Calu3 (cell line): ENCODE data around the gene CELF4. TPM values are rescaled to one million over a fixed set of nuclear protein-coding genes. Genes with fewer than 3 reads are reported as not detected.

Experiments
- BruUV-seq: library from RNA; stranded (reverse); fragments of 400-500 nt; replicated peaks from 2 replicates; lab custom pipeline; 2021; lab: Mats Ljungman, UMichigan
- CTCF ChIA-PET: fragments of 300-600 bp; sonication (Branson Sonifier 250); formaldehyde crosslinking; loops from one replicate; lab custom pipeline; 2022; ENCODE audit warnings: antibody characterized with exemption; lab: Charles Lee
- DNase-seq: peaks from one replicate; pipeline ENCODE4 v3.0.0; 2022
- H3K27ac Mint-ChIP-seq: one replicate; pipeline ENCODE4 v1.8.0; 2022; ENCODE audit warnings: mixed read lengths; ENCODE audit not compliant: unreplicated experiment
- H3K27me3 Mint-ChIP-seq: one replicate; pipeline ENCODE4 v1.8.0; 2022; ENCODE audit warnings: mixed read lengths; ENCODE audit not compliant: unreplicated experiment
- H3K36me3 Mint-ChIP-seq: one replicate; pipeline ENCODE4 v1.8.0; 2022; ENCODE audit warnings: mild to moderate bottlenecking, moderate library complexity, mixed read lengths; ENCODE audit not compliant: insufficient read depth, unreplicated experiment
- H3K4me1 Mint-ChIP-seq: one replicate; pipeline ENCODE4 v1.8.0; 2022; ENCODE audit warnings: mild to moderate bottlenecking, low read depth, mixed read lengths; ENCODE audit not compliant: unreplicated experiment
- H3K4me3 Mint-ChIP-seq: one replicate; pipeline ENCODE4 v1.8.0; 2022; ENCODE audit warnings: mild to moderate bottlenecking, low read depth, moderate library complexity, mixed read lengths; ENCODE audit not compliant: unreplicated experiment
- H3K9me3 Mint-ChIP-seq: one replicate; pipeline ENCODE4 v1.8.0; 2022; ENCODE audit warnings: low read depth, mixed read lengths; ENCODE audit not compliant: unreplicated experiment
- intact Hi-C: fragments of 100-400 bp; cut with micrococcal nuclease; formaldehyde crosslinking; loops from one replicate; pipeline ENCODE4 v1.10.0; 2022; ENCODE audit not compliant: unreplicated experiment
- total RNA-seq: library from RNA; stranded (reverse); gene quantifications from 2 replicates; pipeline ENCODE4 v1.2.3, GENCODE V29; 2022
- TF ChIP-seq, protein P1 (sequence below): fragments of 200-600 bp; IDR thresholded peaks from one replicate; pipeline ENCODE4 v1.8.0; 2022; ENCODE audit warnings: antibody characterized with exemption; ENCODE audit not compliant: unreplicated experiment

CELF4 gene
- total RNA-seq, 1 experiment from 2014 or later, result 7.8 TPM

DNA sequence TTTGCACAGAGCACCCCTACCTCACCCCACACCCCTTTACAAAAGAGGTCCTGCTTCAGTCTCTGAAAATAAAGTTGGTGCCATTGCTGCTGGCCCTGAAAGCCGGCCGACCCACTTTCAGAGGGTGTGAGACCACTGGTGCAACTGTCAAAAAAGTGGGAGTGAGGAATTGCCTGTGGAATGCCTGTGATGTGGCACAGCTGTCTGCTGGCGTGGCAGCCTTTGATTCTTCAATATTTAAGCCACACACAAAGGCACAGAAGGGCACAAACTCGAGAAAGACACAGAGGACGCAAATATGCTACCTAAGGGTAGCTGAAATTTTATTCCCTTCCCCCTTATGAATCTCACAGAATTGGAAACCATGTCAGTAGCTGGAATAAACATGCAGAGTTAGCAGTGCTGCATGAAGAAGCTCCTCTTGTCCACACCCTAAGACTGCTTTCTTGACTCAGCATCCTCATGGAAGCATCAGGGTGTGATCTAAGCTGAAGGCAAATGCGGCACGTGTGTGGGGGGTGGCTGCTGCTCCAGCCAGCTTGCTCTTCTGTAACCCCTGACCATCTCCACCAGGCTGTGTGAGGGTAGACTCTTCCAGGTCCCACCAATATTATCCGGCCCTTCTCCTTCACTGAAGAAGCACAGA is 92.3 kb downstream of the CELF4 start:
- no peak for DNase-seq
- Mint-ChIP-seq H3K27ac (no peak overlapping the region), H3K36me3 (no peaks in the 10 kb centered on the region), H3K4me1 (no peaks in the 10 kb centered on the region), H3K27me3 (peaks cover 100% of the 10 kb centered on the region), H3K4me3 (no peak overlapping the region), H3K9me3 (no peaks in the 10 kb centered on the region)
- TF ChIP-seq, protein P1, sequence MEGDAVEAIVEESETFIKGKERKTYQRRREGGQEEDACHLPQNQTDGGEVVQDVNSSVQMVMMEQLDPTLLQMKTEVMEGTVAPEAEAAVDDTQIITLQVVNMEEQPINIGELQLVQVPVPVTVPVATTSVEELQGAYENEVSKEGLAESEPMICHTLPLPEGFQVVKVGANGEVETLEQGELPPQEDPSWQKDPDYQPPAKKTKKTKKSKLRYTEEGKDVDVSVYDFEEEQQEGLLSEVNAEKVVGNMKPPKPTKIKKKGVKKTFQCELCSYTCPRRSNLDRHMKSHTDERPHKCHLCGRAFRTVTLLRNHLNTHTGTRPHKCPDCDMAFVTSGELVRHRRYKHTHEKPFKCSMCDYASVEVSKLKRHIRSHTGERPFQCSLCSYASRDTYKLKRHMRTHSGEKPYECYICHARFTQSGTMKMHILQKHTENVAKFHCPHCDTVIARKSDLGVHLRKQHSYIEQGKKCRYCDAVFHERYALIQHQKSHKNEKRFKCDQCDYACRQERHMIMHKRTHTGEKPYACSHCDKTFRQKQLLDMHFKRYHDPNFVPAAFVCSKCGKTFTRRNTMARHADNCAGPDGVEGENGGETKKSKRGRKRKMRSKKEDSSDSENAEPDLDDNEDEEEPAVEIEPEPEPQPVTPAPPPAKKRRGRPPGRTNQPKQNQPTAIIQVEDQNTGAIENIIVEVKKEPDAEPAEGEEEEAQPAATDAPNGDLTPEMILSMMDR, result no peak
- CTCF ChIA-PET, result interaction anchor here (0.7 kb wide), 1 partner anchor 130 kb away, joined by 3 read pairs; no protein-coding TSS in a partner anchor
- BruUV-seq, result no TSS peak
- intact Hi-C loops, result no loop called here

DNA sequence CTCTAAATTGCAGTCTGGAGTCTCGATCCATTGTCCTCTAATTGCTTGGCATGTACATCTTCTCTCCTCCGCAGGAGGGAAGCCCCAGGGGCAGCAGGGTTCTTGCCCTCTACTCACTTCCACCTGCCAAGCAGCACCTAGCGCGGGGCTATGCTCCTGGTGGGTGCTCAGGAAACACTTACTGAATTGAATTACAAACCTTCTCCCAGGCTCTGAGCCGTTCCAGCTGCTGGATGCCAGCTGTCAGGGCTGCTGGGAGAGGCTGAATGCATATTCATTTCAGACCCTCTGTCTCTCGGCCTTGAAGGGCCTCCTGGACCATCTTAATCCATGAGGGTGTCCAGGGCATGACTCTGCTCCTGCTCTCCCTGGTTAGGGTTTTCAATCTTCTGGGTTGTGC is 94.0 kb downstream of the CELF4 start:
- Mint-ChIP-seq H3K4me1 (no peaks in the 10 kb centered on the region), H3K27ac (no peak overlapping the region), H3K27me3 (peaks cover 100% of the 10 kb centered on the region), H3K9me3 (no peaks in the 10 kb centered on the region), H3K36me3 (no peaks in the 10 kb centered on the region), H3K4me3 (no peak overlapping the region)
- intact Hi-C loops, result no loop called here
- no TSS peak for BruUV-seq
- CTCF ChIA-PET, result no interaction called here
- TF ChIP-seq, protein P1, result no peak
- no peak for DNase-seq

DNA sequence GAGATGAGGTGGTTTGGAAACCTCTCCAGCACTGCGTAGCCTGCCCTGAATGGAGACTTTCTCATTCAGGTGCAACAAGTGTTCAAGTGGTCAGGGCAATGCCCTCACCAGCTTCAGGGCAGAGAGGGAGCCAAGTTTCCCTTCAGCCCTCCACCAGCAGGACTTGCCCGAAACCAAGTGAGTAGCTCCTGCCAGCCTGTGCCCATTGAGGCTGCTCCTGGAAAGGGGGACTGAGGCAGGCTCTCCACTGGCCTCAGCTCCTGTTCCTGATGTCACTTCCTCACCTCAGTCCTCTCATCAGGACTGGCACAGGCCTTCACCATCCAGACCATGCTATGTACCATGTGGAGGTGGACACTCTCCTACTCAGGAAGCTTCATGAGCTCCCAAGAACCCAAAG is 94.6 kb downstream of the CELF4 start:
- CTCF ChIA-PET, result no interaction called here
- no peak overlapping the region for H3K4me3 Mint-ChIP-seq
- intact Hi-C loops, result no loop called here
- no peak overlapping the region for H3K27ac Mint-ChIP-seq
- TF ChIP-seq, protein P1, result no peak
- no TSS peak for BruUV-seq
- H3K4me1 Mint-ChIP-seq, result no peaks in the 10 kb centered on the region
- H3K27me3 Mint-ChIP-seq, result peaks cover 100% of the 10 kb centered on the region
- DNase-seq, result no peak
- no peaks in the 10 kb centered on the region for H3K36me3 Mint-ChIP-seq
- no peaks in the 10 kb centered on the region for H3K9me3 Mint-ChIP-seq

DNA sequence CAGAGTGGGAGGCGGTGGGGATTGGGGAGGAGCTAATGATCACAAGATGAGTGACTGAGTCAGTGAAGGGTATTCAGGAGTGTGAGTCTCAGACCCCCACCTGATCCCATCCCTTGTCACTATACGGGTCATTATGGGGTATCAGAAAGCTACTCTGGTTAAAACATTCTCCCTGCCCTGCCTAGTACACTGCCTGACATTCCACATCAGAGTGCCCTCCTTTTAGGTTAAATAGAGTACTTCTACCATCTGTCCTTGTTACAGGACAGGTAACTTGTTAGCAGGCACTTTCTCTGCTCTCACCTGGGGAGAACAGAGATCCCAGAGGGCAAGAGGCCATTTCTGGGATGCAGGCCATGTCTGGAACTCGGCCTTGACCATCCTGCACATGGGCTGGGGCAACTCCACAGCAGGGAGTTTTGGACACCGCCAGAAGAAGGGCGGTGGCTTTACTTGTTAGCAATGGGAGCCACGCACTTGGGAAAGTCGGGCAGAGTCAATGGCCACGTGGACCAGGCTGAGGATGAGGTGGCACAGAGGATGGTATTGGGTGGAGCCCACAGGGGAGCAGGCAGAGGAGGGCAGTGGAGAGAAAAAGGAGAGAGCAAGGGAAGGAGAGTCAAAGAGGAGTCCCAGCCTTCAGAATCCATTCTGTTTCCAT is 98.5 kb downstream of the CELF4 start:
- Mint-ChIP-seq H3K4me3 (no peak overlapping the region), H3K27me3 (peaks cover 100% of the 10 kb centered on the region), H3K9me3 (no peaks in the 10 kb centered on the region), H3K4me1 (no peaks in the 10 kb centered on the region), H3K27ac (no peak overlapping the region), H3K36me3 (no peaks in the 10 kb centered on the region)
- intact Hi-C loops, result no loop called here
- no TSS peak for BruUV-seq
- DNase-seq, result no peak
- CTCF ChIA-PET, result no interaction called here
- TF ChIP-seq, protein P1, result no peak
